ENCODE data around the gene LGR5. TPM values are rescaled to one million over a fixed set of nuclear protein-coding genes. Genes with fewer than 3 reads are reported as not detected.

LGR5 gene
- total and polyA plus RNA-seq, 9 of the 15 experiments (the other 6 are each of a cell fraction or from before 2014, with no cell fraction given): not detected

- TF ChIP-seq ARNT (IDR thresholded peaks at IDR 0.05) (peak in 1 of 2 experiments; percentile 66; a peak in 1 of 4 replicates), NELFE (IDR thresholded peaks at IDR 0.05; ENCODE audit: insufficient read depth, insufficient read length) (no peak), NBN (IDR thresholded peaks at IDR 0.05; ENCODE audit: low read depth) (peak; percentile 72; the same call in 1 of the 2 replicates), CXXC5 (CRISPR knock-in tag; IDR thresholded peaks at IDR 0.05) (peak; percentile 52), CBX3 (IDR thresholded peaks at IDR 0.05; ENCODE audit: borderline replicate concordance in 1 of 2, low read length in 2 of 2) (peak in 1 of 2 experiments; percentile 86; a peak in 2 of 3 replicates), ZNF592 (IDR thresholded peaks at IDR 0.05) (no peak), ATF7 (IDR thresholded peaks at IDR 0.05) (peak; percentile 48; the same call in 1 of the 2 replicates), NFIC (IDR thresholded peaks at IDR 0.05) (peak; percentile 100), KLF13 (tag; IDR thresholded peaks at IDR 0.05; ENCODE audit: borderline replicate concordance, low read depth) (no peak), FOXM1 (IDR thresholded peaks at IDR 0.05; ENCODE audit: low read depth) (peak; percentile 30; the same call in 1 of the 2 replicates), FOXM1 (CRISPR knock-in tag; IDR thresholded peaks at IDR 0.05; ENCODE audit: low read depth) (no peak), CTCF (IDR thresholded peaks at IDR 0.05 in 2 of 3, conservative IDR thresholded peaks at IDR 0.05 in 1 of 3; ENCODE audit: insufficient read depth in 2 of 3, low read depth in 1 of 3, low read length in 3 of 3) (peak in 2 of 3 experiments; percentile 7 to 25; a peak in 1 of 6 replicates), GABPB1 (CRISPR knock-in tag; IDR thresholded peaks at IDR 0.05) (peak; percentile 78), HDAC1 (IDR thresholded peaks at IDR 0.05) (0 out of 4 replicates have a peak, but pooled peaks of 1 of the 2 experiments have one; percentile 25), CHAMP1 (IDR thresholded peaks at IDR 0.05) (peak; percentile 66; the same call in 1 of the 2 replicates), HOXB6 (CRISPR knock-in tag; IDR thresholded peaks at IDR 0.05; ENCODE audit: borderline replicate concordance) (no peak), ZBTB2 (IDR thresholded peaks at IDR 0.05) (0 out of 2 replicates have a peak, but pooled peaks have one; percentile 31), KDM1A (IDR thresholded peaks at IDR 0.05) (peak; percentile 42 to 60; a peak in 3 of 4 replicates)
Measured at GRCh38 chr12:71594214-71594948, 154.8 kb downstream of the LGR5 start (continued).

Measured in K562 (cell line).